Central memory CD4-positive, alpha-beta T cell (primary cell): ENCODE data around the gene CHST3.

Experiments used
- DNase-seq: peaks from one replicate; pipeline ENCODE4 v3.0.0; 2022

CHST3 gene

DNA sequence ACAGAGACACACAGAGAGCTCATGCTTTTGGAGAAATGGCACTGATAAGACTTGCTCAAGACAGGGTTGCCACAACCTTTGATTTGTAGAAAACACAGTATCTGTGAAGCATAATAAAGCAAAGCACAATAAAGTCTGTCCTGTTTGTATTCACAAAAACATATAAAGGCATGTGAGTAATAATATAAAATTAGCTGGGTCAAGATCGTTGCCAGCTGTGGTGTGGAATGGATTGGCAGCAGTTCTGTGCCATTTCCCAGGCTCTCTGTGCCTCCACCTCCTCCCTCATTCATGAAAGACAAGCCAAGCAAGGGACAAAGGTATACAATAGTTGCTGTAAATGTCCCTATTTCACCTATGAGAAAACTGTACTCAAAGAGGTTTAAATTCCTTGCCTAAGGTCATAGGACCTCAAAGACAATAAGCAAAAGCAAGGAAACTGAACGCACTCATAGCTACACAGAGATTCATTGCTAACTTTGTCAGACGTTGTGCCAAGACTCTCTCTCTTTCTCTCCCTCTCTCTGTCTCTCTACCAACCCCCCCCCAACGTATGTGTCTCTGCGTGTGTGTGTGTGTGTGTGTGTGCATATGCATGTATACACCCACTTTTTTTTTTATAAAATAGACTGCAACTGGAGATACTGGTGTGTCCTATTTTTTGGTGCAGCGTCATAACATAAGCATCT, 31.8 kb downstream of the CHST3 start:
- no peak for DNase-seq

DNA sequence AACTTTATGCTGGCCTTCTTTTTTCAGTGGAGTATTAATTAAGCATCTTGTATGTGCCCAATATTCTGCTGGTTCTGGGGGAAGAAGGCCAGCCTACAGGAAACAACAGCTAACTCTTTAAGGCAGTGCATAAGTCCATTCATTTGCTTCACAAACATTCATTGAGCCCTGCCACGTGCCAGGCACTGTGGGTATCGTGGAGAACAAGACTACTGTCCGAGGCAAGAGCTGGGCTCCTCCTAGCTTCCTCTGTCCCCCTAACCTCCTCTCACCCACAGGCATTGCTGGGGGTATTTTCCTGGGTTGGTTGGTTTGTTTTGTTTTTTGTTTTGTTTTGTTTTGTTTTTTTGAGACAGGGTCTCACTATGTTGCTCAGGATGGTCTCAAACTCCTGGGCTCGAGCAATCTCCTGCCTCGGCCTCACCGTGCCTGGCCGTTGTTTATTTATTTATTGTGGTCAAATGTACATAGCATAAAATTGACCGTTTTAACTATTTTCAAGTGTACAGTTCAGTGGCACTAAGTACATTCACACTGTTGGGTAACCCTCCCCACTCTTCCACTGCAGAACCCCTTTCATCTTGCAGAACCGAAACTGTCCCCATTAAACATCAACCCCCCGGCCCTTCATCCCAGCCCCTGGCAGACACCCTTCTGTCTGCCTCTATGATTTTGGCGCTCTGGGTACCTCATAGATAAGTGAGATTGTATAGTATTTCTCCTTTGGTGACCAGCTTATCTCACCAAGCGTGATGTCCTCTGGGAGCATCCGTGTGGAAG, 32.6 kb downstream of the CHST3 start:
- no peak for DNase-seq

DNA sequence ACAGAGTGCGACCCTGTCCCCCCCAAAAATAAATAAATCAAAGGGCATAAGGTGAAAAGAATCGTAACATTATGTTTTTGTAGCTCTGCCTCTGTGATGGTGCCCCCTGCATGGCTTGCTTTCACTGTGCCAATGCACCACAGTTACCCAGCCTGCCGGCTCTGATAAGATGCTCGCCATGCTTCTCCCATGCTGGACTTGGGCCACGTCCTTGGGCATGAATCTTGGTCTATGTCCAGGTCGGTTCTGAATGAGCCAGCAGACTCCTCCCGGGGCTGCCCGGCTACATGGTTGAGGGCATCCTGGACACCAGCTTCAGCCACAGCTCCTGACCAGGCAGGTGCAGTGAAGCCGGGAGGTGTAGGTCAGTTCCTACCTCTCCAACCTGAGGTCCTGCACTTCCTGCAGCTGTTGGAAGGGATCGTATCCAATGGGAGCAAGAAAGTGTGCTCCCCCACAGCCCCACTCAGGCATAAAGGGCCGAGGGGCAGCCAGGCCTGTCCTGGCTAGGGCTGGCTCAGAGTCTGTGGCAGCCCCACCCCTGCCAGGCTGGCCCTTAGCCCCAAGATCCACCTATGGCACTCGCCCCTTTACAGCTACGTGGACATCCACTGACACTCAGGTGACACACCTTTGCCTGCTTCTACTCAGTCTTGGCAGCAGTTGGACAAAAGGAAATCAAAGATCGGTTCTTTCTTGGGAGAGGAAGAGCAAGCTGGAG, 34.1 kb downstream of the CHST3 start:
- no peak for DNase-seq

DNA sequence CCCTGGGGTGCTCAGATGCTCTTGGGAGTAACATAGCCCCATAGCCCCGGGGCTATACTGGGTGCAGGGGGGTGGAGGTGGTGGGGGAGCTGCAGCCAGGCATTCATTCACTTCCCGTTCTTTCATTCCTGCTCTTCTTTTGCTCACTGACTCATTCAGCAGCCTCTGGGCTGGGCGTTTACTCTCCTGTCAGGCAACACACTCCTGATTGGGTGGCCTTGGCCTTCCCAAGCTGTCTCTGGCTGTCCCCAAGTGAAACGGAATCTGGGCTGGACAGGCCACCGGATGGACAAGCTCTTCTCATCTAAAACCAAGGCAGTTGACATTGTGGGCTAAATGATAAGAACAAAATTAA, 34.6 kb downstream of the CHST3 start:
- DNase-seq = no peak

DNA sequence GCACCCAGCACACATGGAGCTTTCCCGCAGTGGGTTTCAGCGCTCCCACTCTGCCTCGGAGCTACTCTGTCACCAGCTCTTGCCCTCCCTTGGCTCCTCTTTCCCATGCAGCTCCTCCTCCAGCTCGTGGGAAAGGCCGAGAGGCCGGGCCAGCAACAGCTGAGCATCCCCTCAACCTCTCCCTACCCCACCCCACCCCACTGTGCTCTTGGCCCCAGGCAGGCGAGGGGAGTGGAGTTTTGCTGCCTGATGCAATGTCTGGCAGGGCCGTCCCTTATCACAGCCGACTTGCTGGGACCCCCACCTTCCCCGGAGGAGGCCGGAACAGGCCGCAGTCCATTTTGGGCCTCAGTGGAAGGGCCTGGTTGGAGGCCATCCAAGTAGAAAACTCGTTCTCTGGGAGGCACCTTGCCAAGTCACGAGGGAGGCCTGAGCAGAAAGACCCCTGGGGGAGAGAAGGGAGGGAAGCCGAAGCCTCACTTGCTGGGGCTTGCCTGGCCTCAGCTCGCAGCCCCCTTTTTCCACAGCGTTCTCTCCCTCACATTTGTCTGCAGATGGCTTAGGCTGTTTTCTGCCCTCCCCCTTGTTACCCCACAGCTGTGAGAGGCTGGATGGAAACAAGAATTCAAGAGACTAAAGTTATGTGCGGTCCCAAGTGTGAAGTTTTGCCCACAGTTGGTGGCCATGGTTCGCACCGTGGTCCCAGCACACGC, 35.3 kb downstream of the CHST3 start:
- no peak for DNase-seq

DNA sequence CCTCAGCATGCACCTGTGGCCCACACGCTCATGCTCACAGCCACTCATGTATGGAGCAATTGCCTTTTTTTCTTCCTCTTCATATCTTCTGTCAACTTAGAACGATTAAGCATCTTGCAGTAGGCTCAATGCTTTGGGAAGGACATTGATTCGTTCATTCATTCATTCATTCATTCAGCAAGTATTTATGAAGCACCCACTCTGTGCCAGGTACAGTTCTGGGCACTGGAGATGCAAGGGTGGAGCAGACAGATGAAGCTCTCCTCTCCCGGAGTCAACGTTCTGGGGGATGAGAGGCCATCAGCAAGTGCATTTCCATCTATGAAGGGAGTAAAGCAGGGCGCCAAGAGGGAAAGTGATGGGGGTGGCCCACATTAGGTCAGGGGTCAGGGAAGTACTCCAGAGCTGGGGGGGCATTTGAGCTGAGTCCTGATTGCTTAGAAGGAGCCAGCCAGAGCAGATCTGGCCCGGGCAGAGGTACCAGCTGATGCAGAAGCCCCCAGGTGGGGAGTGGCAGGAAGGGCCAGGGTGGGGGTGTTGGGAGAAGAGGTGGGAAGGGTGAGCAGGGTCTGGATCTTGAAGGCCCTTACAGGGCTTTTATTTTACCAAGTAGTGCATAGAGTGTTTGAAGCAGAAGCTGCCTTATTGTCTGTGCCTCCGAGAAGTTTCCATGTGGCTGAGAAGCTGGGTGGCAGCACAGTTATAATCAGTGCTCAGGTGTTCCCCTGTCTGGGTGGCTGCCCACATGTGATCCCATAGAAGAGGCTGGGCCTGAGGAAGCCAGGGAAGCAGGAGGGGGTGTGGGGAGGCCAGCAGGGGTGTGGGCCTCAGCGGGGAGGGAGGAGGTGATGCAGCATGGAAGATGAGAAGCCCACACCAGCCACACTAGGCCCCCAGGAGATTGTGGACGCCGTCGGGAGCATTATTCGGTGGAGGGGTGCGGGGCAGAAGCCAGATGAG, 36.2 kb downstream of the CHST3 start:
- no peak for DNase-seq

DNA sequence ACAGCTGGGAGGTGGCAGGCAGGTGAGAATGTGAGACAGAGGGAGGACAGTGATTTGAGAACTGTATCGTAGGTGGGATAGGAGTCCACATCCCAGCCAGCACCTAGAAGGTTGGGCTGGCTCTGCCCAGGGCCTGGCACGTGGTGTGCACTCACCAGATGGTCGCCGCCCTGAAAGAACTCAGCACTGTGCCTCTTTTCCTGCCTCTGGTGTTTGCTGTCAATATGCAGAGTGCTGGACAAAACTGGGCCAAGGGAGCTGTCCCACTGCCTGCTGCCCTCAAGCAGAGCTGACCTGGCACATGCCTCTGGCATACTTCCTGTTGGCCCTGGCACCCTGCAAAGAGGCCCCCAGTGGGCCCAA, 36.8 kb downstream of the CHST3 start:
- no peak for DNase-seq

DNA sequence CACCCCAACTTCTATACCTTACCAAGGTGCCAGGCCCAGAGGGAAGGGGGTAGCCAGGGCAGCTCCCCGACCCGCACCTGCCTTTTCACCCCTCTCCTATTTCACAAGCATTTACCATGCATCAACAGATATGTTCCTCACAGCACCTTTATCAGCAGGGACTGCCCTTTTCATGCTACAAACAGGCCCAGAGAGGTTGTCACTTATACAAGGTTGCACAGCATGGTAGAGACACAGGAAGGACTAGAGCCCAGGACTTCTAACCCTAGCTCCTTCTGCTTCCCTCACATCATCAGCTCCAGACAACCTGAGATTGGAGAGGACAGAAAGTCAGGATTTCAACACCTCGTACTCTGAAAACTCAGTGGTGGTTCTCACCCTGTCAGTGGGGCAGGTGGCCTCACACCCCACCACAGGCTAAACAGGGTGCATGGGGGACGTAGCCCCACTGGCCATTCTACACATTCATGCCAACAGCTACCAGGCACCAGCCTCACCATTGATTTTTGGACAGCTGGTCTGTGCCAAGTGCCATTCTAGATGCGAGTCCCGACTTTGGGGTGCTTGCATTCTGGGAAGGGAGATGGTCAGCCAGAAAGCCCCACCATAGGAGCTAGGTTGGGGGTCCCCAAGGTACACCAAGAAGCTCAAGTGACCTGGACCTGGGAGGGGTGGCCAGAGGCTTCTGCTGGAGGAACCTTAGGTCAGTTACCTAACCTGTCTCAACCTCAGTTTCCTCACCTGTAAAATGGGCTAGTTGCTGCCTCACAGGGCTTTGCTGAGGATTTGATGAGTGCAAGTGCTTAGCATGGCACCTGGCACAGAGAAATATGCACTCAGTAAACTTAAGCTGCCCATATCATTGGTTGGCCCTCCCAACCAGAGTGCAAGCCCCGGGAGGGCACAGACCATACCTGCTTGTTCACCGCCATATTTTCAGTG, 38.4 kb downstream of the CHST3 start:
- DNase-seq = no peak

DNA sequence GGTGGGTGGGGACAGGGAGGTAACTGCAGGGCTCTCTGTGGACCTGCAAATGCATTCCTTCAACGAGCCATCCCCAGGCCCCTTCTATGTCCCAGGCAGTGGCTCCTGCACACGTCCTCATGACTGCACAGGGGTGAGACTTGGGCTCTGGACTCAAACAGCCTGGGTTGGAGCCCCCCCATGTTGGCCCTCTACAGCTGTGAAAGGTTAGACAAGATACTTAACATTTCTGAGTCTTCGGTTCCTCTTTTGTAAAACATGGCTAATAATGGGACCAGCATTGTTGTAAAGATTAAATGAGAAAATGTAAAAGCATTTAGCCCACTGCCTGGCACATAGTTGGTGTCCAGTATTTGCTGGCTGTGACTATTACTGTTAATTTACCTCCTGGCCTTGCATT, 41.8 kb downstream of the CHST3 start:
- DNase-seq = no peak

DNA sequence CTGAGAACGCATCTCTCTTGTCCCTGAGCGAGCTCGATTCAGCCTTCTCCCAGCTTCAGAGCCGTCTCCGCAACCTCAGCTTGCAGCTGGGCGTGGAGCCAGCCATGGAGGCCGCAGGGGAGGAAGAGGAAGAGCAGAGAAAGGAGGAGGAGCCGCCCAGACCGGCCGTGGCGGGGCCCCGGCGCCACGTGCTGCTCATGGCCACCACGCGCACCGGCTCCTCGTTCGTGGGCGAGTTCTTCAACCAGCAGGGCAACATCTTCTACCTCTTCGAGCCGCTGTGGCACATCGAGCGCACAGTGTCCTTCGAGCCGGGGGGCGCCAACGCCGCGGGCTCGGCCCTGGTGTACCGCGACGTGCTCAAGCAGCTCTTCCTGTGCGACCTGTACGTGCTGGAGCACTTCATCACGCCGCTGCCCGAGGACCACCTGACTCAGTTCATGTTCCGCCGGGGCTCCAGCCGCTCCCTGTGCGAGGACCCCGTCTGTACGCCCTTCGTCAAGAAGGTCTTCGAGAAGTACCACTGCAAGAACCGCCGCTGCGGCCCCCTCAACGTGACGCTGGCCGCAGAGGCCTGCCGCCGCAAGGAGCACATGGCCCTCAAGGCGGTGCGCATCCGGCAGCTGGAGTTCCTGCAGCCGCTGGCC, 43.2 kb downstream of the CHST3 start:
- no peak for DNase-seq

DNA sequence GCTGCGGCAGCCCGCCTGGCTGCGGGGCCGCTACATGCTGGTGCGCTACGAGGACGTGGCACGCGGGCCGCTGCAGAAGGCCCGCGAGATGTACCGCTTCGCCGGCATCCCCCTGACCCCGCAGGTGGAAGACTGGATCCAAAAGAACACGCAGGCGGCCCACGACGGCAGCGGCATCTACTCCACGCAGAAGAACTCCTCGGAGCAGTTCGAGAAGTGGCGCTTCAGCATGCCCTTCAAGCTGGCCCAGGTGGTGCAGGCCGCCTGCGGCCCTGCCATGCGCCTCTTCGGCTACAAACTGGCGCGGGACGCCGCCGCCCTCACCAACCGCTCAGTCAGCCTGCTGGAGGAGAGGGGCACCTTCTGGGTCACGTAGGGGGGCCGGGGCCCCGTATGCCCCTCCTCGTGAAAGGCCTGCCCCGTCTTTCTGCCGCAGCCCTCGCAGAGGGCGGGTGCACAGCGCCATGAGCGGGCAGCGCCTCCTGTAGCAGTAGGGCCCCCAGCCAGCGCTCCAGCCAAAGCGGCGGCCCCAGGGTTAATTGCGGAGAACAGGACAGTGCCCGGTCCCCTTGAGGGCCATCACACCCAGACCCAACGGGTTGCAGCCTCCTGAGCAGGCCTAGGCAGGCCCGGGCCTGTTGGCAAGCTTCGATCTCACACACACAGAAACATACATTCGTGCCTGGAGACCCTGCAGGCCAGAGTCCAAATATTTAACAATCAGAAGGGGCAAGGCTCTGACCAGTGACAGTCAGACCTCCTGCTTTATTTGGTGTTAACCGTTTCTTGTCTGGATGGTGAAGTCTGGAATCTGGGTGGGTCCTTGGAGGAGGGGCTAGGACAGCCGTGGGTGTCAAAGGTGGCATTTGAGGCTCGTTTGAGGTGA, 44.1 kb downstream of the CHST3 start:
- DNase-seq = no peak

DNA sequence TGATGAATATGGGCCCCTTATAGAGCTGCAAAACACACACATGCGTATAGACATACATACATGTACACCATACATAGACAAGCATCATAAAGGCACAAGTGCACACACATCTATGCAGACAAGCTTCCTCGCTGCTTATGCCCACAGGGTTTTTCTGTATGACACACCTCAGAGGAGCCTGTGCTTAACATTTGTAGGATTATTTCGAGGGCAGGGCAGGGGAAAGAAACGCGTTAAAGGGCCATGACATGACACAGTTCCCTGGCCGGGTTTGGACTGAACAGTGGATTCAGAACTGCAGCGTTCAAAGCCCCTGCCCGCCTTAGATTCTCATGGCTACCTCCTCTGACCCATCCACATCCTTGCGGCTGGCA, 44.8 kb downstream of the CHST3 start:
- DNase-seq = no peak

DNA sequence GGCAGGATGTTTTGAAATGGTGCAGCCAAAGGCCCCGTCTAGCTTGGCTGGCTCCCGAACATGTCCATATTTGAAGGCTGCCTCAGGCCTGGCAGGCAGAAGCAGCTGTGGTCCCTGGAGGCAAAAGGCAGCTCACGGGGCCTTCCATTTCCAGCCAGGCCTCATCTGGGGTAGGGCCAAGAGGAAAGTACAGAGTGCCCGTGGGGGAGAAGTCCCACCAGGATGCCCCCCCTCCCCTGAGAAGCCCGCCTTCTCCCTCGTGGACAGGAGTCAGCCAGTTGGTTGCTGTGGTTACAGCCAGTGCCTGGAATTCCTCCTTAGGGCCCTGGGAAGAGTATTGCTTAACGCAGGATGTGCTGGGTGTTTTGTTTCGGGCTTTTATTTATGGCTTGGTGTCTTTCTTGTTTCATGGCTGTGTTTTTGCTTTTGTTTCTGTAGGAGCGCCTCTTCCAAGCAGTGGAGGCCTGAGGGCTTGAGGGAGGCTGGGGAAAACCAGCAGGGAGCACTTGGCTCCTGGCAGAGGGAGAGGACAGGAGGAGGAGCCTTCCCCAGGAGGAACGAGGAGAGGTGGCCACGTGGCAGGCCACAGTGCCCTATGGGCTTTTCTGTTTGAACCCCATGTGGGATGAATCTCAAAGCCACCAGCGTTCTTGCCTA, 45.4 kb downstream of the CHST3 start:
- no peak for DNase-seq

DNA sequence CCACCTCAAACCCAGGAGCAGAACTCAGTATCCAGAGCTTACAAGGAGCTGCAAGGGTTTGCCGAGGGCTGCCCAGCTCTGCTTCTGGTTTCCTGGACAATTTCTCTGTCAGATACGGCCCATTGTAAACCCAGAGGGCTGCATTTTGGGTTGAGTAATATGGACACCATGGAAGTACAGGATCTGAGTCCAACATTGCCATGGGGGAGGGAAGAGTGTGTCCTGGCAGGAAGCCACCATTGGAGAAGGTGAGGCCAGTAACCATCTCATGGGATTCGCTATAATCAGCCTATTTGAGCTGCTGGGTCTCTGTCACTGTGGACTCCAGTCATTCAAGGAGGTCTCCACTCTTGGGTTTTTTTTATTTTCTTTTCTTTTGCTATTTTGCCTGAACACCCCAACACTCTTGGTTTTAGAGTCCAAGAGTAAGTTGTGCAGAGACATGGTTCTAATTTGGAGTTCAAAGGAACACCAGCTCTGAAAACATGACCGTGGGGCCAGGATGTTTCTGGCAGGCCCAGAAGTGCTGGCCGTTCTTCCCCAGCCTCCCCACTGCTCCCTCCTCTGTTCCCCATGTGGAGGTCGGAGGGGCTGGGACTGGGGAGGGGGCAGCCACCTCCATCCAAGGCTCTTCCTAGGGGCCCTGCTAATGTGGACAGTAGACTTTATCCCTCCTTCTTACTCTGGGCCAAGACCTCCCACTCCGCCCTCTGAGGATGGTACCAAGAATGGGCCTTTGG, 46.2 kb downstream of the CHST3 start:
- no peak for DNase-seq

DNA sequence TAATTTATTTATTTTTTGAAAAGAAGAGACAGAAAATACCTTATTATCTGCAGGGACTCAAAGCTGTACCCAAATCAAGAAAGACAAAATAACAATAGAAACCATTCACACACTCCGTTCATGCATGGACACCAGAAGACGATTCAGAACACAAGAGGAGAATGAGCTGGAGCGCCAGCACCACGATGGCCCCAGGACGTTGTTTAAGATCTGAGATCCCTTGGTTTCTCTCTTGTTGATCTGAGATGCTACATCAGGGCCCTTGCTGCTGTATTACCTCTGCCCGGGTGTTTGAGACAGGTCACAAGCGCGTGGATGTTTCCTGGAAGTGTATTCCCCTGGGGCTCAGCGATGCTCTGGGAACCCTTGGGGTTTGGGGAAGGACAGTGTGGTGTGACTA, 46.8 kb downstream of the CHST3 start:
- DNase-seq = no peak

DNA sequence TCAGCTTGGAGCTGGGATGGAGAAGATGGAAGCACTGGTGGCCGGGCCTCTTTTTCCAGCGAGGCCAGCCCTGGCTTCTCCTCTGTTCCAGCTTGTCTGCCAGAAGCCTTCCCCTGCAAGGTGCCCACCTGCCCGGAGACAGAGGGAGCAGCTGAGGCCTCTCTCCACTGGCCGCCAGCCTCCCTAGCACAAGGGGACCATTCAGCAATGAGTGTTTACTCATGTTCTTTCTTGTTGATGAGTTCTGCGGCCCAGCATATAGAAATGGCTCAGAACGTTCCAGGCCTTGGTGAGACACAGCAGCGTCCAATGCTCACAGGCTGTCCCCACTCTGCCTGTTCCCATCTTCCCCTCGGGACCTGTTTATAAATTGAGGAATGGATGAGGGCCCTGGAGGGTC, 47.3 kb downstream of the CHST3 start:
- no peak for DNase-seq

DNA sequence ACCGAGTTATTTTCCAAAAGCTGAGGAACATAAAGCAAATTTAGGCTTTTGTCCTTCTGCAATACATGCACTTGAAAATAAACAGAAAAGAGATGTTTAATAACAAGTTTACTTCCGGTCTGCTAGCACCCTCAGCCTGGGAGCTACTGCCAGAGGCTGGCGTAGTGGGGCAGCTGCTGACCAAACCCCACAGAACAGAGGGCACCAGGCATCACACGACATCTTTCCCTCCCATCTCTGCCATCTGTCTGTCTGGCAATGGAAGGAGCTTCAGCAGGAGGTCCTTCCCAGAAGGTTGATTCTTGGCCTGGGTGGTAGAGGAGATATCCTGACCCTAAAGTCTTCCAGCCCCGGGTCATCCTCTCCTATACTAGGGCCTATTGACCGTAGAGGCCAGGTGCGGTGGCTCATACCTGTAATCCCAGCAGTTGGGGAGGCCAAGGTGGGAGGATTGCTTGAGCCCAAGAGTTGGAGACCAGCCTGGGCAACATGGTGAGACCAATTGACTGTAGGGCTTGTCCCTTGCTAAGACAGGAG, 47.8 kb downstream of the CHST3 start:
- no peak for DNase-seq

DNA sequence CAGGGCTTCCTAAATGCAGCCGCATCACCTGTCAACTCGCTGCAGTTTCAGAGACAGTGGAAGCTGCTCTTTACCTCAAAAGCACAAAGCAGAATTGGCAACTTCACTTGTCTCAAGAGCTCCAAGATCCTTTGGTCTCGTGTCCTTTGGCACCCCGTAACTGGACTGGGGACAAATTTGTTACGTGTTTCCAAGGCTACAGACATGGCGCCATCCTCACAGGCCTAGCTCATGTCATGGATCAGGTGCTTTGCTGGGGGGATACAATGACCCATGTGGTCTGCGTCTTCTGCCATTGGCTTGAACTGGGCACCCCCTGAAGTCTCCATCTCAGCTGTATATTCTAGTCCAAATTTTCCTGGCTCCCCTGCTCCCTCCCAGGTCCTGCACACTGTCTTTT, 48.6 kb downstream of the CHST3 start:
- DNase-seq = no peak
